ENCODE measurements around the gene SPATA18. TPM values are rescaled to one million over a fixed set of nuclear protein-coding genes. Genes with fewer than 3 reads are reported as not detected.
"Not testable (repeated sequence)": the region's sequence is repeated elsewhere in the genome, so short reads cannot be mapped to it uniquely, and the experiment has no call there.

SPATA18 gene
- polyA plus RNA-seq, 1 donor from 2014 or later: 0.40 TPM

DNA sequence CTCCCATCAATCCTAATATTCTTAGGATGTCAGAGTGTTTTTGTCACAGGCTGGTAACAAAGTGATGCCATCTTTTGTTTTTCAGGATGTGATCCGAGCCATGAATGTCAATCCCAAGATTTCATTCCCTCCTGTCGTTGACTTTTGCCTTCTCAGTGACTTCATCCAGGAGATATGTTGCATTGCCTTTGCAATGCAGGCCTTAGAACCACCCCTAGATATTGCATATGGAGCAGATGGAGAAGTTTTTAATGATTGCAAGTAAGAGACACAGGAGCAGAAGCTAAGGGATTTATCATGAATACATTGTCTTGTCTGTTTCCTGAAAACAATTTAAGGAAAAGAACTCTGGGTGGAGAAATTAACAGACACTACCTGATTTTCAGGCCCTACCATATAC, 28.6 kb downstream of the SPATA18 start:
- no peak overlapping the region for H3K27ac Mint-ChIP-seq
- no peak overlapping the region for H3K4me3 Mint-ChIP-seq
- H3K36me3 Mint-ChIP-seq: no peaks in the 10 kb centered on the region
- H3K27me3 Mint-ChIP-seq: peaks cover 13% of the 10 kb centered on the region
- peaks cover 0 to 5% (median 0%) of the 10 kb centered on the region in 3 donors for H3K9me3 Mint-ChIP-seq
- no peaks in the 10 kb centered on the region for H3K4me1 Mint-ChIP-seq

DNA sequence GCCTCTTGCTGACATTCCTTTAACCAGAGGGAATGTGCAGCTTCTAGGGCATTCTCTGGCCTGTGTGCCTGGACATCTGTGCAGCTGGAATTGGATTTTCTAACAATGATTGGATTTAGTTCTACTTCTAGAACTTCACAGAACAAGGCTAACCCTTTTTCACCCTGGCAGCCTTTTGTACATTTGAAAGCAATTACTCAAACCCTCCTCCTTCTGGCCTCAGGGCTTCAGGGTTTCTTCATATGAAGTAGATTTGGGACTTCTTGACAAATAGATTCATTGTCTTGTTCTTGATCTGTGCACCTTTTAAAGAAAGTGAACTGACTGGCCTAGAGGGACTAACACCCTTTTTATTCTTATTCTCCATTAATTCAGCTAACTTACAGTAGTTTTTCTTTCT, 30.1 kb downstream of the SPATA18 start:
- Mint-ChIP-seq H3K4me3 (no peak overlapping the region), H3K4me1 (no peaks in the 10 kb centered on the region), H3K27me3 (peaks cover 10% of the 10 kb centered on the region), H3K9me3 (peaks cover 0 to 1% (median 0%) of the 10 kb centered on the region in 3 donors), H3K36me3 (no peaks in the 10 kb centered on the region), H3K27ac (no peak overlapping the region)

DNA sequence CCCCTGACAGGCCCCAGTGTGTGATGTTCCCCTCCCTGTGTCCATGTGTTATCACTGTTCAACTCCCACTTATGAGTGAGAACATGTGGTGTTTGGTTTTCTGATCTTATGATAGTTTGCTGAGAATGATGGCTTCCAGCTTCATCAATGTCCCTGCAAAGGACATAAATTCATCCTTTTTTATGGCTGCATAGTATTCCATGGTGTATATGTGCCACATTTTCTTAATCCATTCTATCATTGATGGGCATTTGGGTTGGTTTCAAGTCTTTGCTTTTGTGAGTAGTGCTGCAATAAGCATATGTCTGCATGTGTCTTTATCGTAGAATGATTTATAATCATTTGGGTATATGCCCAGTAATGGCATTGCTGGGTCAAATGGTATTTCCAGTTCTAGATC, 35.3 kb downstream of the SPATA18 start:
- H3K36me3 Mint-ChIP-seq, H3K9me3 Mint-ChIP-seq, H3K27me3 Mint-ChIP-seq, H3K4me3 Mint-ChIP-seq, H3K27ac Mint-ChIP-seq, H3K4me1 Mint-ChIP-seq: not testable (repeated sequence)

DNA sequence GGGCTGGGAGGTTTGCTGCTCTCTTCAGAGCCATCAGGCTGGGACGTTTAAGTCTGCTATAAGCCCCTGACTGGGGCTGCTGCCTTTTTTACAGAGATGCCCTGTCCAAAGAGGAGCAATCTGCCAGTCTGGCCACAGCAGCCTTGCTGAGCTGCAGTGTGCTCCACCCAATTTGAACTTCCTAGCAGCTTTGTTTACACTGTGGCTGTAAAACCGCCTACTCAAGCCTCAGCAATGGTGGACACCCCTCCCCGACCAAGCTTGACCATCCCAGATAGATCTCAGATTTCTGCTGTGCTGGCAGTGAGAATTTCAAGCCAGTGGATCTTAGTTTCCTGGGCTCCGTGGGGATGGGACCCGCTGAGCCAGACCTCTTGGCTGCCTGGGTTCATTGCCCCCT, 40.7 kb downstream of the SPATA18 start:
- no peak overlapping the region for H3K27ac Mint-ChIP-seq
- no peak overlapping the region for H3K4me3 Mint-ChIP-seq
- H3K4me1 Mint-ChIP-seq: no peaks in the 10 kb centered on the region
- H3K9me3 Mint-ChIP-seq: peaks cover 0 to under 1% (median 0%) of the 10 kb centered on the region in 3 donors
- peaks cover 2% of the 10 kb centered on the region for H3K27me3 Mint-ChIP-seq
- H3K36me3 Mint-ChIP-seq: no peaks in the 10 kb centered on the region

DNA sequence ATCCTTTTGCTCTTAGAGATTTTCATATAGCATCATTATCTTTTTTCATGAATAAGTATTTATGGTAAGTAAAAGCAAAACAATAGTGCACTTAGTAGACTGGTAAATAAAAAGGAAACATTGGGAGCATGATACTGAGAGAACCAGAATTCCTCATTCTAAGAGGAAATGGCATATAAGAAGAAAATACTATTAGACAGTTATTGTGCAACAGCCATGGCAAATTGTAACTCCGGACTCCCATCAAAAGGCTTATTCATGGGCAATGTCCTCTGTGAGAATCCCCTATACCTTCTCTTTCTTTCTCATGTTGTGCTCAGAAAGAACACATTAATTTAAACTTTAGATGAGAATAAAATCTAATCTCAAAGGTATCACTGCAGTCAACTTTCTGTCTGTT, 42.4 kb downstream of the SPATA18 start:
- peaks cover 0 to 2% (median 0%) of the 10 kb centered on the region in 3 donors for H3K9me3 Mint-ChIP-seq
- H3K4me3 Mint-ChIP-seq: no peak overlapping the region
- H3K27ac Mint-ChIP-seq: no peak overlapping the region
- H3K27me3 Mint-ChIP-seq: peaks cover 2% of the 10 kb centered on the region
- no peaks in the 10 kb centered on the region for H3K4me1 Mint-ChIP-seq
- no peaks in the 10 kb centered on the region for H3K36me3 Mint-ChIP-seq

DNA sequence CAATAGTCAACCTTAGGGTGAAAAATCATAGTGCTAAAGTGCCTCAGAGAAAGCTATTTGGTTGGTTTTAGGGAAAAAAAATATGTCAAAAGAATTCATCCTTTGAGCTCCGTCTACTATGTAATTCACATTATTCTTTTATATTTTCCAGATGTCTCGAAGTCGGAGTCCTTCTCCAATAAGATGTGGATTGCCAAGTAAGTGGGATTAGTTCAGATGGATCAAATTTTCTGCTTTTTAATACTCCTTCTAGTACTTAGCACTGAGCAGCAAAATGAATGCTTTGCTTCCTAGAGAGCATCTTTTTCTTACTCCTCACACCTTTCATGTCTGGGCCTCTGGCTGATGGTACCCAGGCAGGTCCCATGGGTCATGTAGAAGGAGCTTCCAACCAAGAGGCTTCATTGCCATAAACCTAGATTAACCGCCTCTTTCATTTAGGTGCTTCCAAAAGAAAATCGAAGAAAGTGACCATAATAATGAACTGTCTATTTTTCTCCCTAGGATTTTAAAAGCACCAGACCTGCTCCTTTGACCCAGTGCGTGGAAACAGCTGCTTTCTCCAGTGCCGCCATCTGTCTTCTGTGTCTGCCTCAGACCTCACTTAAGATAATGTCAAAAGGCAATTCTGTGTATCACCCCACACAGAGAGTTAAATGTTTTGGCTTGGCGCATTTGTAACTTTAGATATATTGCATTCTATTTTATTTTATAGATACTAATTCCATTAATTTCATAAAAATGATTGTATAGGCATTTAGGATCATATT, 43.5 kb downstream of the SPATA18 start:
- Mint-ChIP-seq H3K27me3 (peaks cover 2% of the 10 kb centered on the region), H3K4me1 (no peaks in the 10 kb centered on the region), H3K36me3 (no peaks in the 10 kb centered on the region), H3K4me3 (no peak overlapping the region), H3K27ac (no peak overlapping the region), H3K9me3 (peaks cover 0 to 2% (median 0%) of the 10 kb centered on the region in 3 donors)

DNA sequence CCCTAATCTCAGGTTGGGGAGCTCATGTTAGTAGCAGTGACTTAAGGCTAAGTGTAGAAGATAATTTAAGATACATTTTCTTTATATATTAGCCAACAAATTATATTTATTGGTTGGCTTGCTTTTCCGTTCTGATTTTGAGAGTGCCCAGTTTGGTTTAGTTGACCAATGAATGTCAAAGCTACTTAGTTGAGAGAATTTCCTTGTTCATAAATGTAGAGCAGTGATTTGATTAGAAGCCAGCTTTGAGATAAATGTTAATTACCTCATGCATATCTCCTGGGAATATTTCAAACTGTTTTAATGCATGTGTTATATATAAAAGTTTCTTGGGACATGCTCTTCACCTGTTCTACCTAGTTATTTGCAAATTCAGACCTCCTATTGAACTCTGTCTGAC, 44.3 kb downstream of the SPATA18 start:
- H3K36me3 Mint-ChIP-seq: no peaks in the 10 kb centered on the region
- no peaks in the 10 kb centered on the region for H3K4me1 Mint-ChIP-seq
- no peak overlapping the region for H3K4me3 Mint-ChIP-seq
- peaks cover 0 to 2% (median 0%) of the 10 kb centered on the region in 3 donors for H3K9me3 Mint-ChIP-seq
- H3K27me3 Mint-ChIP-seq: peaks cover 2% of the 10 kb centered on the region
- no peak overlapping the region for H3K27ac Mint-ChIP-seq

DNA sequence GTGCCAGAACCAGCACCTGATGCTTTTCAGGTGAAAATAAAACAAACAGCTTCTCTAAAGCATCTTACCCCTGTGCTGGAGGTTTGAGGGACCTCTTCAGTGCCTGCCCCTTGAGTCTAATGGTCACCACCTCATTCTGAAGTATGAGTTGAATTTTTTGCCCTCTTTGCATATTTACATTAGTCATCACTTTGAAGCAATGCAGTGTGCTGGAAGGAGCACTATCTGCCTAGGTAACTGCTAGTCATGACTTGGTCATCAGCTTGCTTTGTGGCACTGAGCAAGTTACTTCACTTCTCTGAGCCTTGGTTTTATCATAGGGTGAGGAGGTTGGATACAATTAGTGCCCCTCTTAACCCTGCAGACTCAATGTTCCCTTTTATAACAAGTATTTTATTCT, 44.9 kb downstream of the SPATA18 start:
- H3K36me3 Mint-ChIP-seq: no peaks in the 10 kb centered on the region
- H3K27me3 Mint-ChIP-seq: peaks cover 2% of the 10 kb centered on the region
- no peaks in the 10 kb centered on the region for H3K4me1 Mint-ChIP-seq
- no peak overlapping the region for H3K27ac Mint-ChIP-seq
- H3K4me3 Mint-ChIP-seq: no peak overlapping the region
- peaks cover 0 to 2% (median 0%) of the 10 kb centered on the region in 3 donors for H3K9me3 Mint-ChIP-seq

DNA sequence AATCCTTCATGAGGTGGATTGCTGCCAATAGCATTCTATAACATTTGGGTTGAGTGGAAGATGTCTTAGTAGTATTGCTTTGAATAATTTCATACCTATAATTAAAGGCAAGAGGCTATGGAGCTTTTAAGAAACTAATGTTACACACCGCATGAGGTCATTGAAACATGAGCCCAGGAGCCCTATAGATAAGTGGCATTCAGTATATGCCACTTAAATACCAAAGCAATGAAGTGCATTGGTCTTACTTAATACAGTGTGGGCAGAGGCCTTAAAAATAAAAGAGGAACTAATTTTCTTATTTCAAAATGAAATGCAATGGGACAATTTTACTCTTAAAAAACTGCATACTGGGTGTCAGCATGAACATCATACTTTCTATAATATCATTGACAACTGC, 47.5 kb downstream of the SPATA18 start:
- H3K9me3 Mint-ChIP-seq: peaks cover 0 to 2% (median 0%) of the 10 kb centered on the region in 3 donors
- no peaks in the 10 kb centered on the region for H3K36me3 Mint-ChIP-seq
- H3K27ac Mint-ChIP-seq: no peak overlapping the region
- H3K4me1 Mint-ChIP-seq: no peaks in the 10 kb centered on the region
- H3K27me3 Mint-ChIP-seq: no peaks in the 10 kb centered on the region
- H3K4me3 Mint-ChIP-seq: no peak overlapping the region

DNA sequence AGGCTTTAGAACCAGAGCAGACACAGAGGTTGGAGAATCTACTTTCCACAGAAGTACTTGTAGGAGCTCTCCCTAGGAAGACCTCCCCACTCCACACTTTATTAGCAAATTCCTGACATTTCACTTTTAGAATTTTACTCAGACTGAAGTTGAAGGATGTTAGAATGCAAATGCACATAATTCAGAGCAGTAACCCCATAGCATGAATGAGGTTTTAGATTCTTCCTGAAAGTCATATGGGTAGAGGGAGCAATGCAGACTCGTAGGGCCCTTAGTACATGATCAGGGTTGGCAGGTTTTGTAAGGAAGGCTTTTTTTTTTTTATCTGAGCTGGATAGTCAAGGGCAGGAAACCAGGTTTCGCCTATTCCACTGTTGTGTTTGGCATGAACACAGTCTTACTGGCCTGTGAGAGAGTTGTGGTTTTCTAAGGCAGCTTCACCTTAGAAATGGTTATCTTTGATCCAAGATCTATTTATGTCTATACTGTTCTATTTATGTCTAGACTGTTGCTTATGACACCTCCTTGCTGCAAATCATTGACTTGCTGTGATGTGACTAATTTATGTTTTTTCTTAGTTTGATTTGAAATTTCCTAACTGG, 48.9 kb downstream of the SPATA18 start:
- H3K27ac Mint-ChIP-seq: no peak overlapping the region
- H3K36me3 Mint-ChIP-seq: no peaks in the 10 kb centered on the region
- H3K9me3 Mint-ChIP-seq: peaks cover 0 to 2% (median 0%) of the 10 kb centered on the region in 3 donors
- H3K4me1 Mint-ChIP-seq: no peaks in the 10 kb centered on the region
- no peaks in the 10 kb centered on the region for H3K27me3 Mint-ChIP-seq
- H3K4me3 Mint-ChIP-seq: no peak overlapping the region

DNA sequence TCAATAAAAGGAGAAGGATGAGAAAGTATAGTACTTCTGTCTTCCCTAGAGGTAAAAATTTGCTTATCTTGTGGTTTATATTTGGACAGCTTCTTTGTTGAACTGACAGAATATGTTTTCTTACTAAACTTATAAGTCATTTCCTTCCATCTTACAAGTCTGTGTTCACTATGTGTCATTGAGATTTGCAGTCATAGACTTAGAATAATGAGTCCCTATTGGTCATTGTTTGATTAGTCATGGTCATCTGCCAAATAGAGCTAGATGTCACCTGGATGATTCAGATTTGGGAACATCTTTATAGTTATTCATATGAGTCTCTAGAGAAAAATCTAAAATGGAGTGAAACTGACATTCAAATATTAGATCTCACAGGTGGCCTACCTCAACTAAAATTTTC, 51.5 kb downstream of the SPATA18 start:
- no peak overlapping the region for H3K4me3 Mint-ChIP-seq
- H3K36me3 Mint-ChIP-seq: no peaks in the 10 kb centered on the region
- H3K9me3 Mint-ChIP-seq: peaks cover 0 to 2% (median 0%) of the 10 kb centered on the region in 3 donors
- no peaks in the 10 kb centered on the region for H3K27me3 Mint-ChIP-seq
- no peaks in the 10 kb centered on the region for H3K4me1 Mint-ChIP-seq
- H3K27ac Mint-ChIP-seq: no peak overlapping the region

DNA sequence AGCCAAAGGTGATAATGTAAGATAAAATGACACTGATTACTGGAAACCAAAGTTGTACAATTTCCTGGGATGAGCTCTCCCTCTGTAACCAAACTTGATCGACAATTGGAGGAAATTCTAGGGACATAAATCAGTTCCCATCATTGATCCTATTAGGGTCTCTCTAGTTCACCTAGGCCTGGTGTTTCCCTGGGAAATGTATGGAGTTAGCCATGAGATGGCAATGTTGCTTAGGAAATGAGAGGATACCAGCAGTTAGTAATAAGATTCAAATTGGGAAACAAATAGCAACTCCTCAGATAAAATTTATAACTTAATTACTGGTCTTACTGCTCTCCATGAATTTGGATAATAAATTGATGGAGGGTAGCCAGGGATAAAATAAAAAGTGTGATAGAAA, 52.2 kb downstream of the SPATA18 start:
- H3K27ac Mint-ChIP-seq: no peak overlapping the region
- no peak overlapping the region for H3K4me3 Mint-ChIP-seq
- no peaks in the 10 kb centered on the region for H3K27me3 Mint-ChIP-seq
- H3K4me1 Mint-ChIP-seq: no peaks in the 10 kb centered on the region
- no peaks in the 10 kb centered on the region for H3K36me3 Mint-ChIP-seq
- no peaks in the 10 kb centered on the region for H3K9me3 Mint-ChIP-seq

DNA sequence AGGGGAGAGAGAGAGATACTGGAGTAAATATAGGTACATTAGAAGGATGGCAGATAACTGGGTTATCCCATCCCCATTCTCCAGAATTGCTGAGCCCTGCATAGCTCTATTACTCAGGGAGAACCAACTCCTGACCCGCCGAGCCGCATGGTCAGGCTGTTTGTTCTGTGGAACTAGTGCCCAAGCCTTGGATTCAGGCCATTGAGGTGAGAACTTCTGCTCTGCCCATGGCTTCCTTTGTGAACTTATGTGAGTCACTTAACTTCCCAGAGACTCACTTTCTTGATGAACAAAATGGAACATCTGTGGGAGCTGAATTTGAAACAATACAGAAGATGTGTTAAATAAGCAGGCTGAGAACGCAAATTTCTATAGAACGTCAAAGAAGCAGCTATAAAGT, 54.2 kb downstream of the SPATA18 start:
- Mint-ChIP-seq H3K9me3 (no peaks in the 10 kb centered on the region), H3K4me1 (no peaks in the 10 kb centered on the region), H3K4me3 (no peak overlapping the region), H3K36me3 (no peaks in the 10 kb centered on the region), H3K27ac (no peak overlapping the region), H3K27me3 (no peaks in the 10 kb centered on the region)

DNA sequence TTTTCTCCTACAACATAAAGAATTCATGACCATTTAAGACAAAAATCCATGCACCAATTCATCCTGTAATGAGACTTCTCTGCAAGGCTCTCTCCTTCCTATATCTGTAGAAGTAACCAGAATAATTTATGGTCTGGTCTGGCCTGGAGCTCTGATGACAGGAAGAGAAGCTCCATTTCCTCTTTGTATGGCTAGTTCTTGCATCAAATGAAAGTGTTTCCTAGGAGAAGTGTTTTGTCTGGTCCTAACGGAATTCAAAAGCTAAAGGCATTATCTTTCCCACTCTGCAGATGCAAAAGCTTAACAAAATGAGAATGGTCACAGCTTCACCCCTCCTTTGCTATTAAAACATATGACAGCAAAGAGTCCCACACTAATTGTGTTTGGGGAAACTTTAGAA, 55.1 kb downstream of the SPATA18 start:
- Mint-ChIP-seq H3K27me3 (peaks cover 4% of the 10 kb centered on the region), H3K9me3 (no peaks in the 10 kb centered on the region), H3K4me1 (no peaks in the 10 kb centered on the region), H3K36me3 (no peaks in the 10 kb centered on the region), H3K27ac (no peak overlapping the region), H3K4me3 (no peak overlapping the region)

DNA sequence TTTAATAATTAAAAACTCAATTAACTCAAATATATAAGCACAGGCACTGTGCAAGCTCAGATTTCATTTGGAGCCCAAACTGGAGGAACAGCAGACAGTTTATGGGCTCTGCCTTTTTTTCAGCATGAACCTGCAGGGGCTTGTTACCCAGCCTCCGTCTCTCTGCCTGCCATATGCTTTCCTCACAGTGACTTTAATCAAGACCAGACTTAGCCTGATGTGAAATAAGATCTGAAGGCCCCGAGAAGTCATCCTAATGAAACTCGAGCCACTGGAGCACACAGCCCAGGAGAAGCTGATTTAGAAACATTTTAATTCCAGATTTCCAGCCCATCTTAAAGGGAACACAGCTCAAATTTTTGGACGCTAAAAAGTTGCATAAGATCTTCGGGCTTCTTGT, 55.6 kb downstream of the SPATA18 start:
- H3K36me3 Mint-ChIP-seq: no peaks in the 10 kb centered on the region
- no peaks in the 10 kb centered on the region for H3K4me1 Mint-ChIP-seq
- no peak overlapping the region for H3K27ac Mint-ChIP-seq
- peaks cover 6% of the 10 kb centered on the region for H3K27me3 Mint-ChIP-seq
- H3K9me3 Mint-ChIP-seq: no peaks in the 10 kb centered on the region
- no peak overlapping the region for H3K4me3 Mint-ChIP-seq

DNA sequence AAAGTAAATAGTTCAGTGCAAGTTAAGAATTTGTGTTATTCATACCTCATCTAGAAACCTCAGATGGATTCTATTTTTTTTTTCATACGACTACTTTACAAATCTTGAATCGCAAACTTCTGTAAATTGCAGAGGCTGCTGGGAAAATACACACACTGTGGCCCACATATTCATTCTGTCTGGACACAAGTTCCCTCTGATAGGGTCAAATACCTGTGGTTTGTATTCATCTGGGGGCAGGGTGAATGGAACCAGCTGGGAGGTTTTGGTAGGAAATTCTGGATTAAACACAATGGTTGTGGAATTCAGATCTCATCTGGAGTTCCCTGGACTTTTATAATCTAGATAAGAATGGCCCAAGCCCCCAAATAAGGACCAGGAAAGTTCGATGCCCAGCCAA, 56.2 kb downstream of the SPATA18 start:
- no peaks in the 10 kb centered on the region for H3K36me3 Mint-ChIP-seq
- no peaks in the 10 kb centered on the region for H3K9me3 Mint-ChIP-seq
- H3K4me3 Mint-ChIP-seq: no peak overlapping the region
- H3K27ac Mint-ChIP-seq: no peak overlapping the region
- no peaks in the 10 kb centered on the region for H3K4me1 Mint-ChIP-seq
- H3K27me3 Mint-ChIP-seq: peaks cover 6% of the 10 kb centered on the region
